Measurements from ENCODE around the gene DDIAS. TPM values are rescaled to one million over a fixed set of nuclear protein-coding genes. Genes with fewer than 3 reads are reported as not detected.
A peak's percentile ranks its signal among the peaks of the same experiment; 100 is the strongest.
"Not testable (repeated sequence)": the region's sequence is repeated elsewhere in the genome, so short reads cannot be mapped to it uniquely, and the experiment has no call there.

The DDIAS gene
- total RNA-seq, 1 experiment from 2014 or later: 58.7 TPM

DNA sequence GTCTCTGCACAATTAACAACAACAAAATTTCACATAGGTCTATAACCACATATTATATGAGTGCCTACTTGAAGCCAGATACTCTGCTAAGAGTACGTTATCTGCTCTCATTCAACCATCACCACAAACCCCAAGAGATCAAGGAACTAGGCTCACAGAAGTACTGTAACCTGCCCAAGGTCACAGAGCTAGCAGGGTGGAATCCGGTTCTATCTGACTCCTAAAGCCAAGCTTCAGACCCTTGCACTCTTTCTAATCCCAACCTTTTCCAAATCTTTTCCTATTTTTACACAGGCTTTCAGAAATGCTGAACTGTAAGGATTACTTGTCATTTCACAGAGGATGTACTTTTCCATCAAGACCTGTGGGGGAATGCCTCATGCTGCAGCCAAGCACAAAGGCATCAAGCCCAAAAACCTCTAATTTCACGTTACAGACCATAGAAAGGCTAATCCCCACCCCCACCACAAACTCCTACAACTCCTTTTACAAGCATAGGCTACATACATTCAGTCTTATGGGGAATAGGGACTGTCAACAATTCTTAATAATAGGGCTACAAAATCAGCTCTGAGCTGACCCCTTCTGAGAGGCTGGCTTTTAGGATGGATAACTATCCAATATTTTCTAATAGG lies 2.2 kb upstream of the DDIAS start:
- Histone ChIP-seq H3K4me1 (peaks cover 8% of the 10 kb centered on the region), H3K36me3 (no peaks in the 10 kb centered on the region), H3K9me3 (replicated peaks) (no peaks in the 10 kb centered on the region), H3K27ac (peak overlapping the region; percentile 77; the same call in 1 of the 2 replicates), H3K4me3 (peak overlapping the region; percentile 82), H3K27me3 (no peaks in the 10 kb centered on the region)
- peak; percentile 8 to 31 for DNase-seq

DNA sequence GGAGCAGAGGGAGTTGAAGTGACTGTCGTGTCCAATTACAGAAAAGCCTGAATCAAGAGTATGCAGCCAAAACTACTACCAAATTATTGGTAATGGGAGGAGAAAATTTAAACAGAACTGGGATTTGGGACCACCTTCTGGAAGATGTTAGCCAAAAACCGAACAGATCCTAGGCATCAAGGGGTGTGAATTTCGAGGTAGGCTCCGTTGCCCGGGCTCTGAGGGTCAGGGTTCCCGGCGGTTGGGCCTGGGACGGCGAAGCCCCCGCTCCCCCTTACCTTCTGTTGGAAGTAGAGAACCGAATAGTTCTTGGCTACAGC lies 1.6 kb upstream of the DDIAS start:
- no peaks in the 10 kb centered on the region for H3K36me3 ChIP-seq
- no peaks in the 10 kb centered on the region for H3K27me3 ChIP-seq
- H3K4me3 ChIP-seq: peak overlapping the region; percentile 82
- H3K27ac ChIP-seq: peak overlapping the region; percentile 77
- H3K4me1 ChIP-seq: peaks cover 8% of the 10 kb centered on the region
- H3K9me3 ChIP-seq (replicated peaks): no peaks in the 10 kb centered on the region
- DNase-seq: no peak

DNA sequence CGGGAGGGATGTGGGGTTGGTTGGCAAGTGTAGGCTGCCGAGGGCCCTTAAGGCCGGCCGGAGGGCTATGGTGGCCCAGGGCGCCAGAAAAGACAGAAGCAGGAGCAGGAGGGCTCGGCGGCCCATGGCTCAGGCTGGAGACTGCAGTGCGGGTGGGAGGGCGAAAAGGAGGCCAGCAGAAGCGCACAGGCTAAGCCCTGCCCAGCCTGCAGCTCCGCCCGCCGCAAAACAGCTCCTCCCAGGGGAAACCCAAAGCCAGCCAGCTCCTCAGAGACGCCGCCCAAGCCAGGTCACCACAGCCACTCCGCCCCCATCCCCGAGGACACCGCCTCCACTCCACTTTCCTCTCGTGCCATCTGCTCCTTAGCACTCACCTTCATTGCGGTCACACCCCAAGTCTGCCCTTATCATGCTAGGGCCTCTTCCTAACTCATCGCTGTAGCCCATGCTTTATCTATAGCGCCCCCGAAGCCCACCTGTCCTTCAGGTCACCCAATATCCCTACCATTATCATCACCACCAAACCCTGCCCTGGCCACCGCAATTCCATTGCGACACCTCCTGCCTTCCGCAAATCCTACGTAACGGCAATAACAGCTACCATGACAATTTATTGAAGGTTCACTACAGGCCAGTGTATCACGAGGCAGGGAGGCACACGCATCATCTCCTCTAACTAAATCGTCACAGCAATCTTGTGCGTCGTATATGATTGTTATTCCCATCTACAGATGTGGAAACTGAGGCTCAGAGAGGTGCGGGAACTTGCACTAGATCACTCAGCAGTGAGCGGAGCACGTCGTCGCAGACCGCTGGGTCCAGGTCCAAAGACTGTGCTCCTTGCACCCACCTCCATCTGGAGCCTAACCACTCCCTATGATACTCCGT lies 1.0 kb upstream of the DDIAS start, which contains the start of gene PRCP:
PRCP (minus strand) TSS at position 154 of the 888 bp plus-strand sequence; CDS start at position 126, 28 bp downstream.
- H3K36me3 ChIP-seq: no peaks in the 10 kb centered on the region
- H3K4me1 ChIP-seq: peaks cover 8% of the 10 kb centered on the region
- H3K9me3 ChIP-seq (replicated peaks): no peaks in the 10 kb centered on the region
- peak; percentile 96 to 97 for DNase-seq
- peak within 1 kb of the TSS; percentile 82 for H3K4me3 ChIP-seq
- H3K27me3 ChIP-seq: no peaks in the 10 kb centered on the region
- H3K27ac ChIP-seq: peak within 1 kb of the TSS; percentile 77

DNA sequence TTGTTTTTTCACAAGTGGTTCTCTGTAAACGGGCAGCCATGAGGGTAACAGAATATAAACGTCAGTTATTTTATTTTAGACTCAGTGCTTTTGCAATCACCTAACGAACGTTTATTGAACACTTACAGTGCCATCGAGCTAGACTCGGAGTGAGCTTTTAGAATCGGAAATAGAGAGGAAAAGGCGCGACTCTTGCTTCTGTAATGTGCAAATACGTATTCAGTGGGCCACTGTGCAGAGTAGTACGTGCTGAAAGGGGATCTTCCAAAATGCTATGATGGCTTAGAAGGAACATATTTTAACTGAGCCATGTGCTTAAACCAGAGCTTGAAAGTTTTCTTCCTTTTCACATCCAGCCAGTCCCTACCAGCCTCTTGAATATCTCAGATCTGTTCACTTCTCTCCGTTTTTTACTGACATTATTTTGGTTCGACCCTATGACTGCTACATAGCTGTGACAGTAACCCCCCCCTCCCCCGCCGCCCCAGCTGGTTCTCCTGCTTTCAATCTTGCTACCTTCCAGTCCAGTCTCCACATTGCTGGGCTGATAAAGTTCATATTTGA lies 468 bp downstream of the DDIAS start:
- Histone ChIP-seq H3K27me3 (no peaks in the 10 kb centered on the region), H3K4me1 (peaks cover 8% of the 10 kb centered on the region), H3K36me3 (no peaks in the 10 kb centered on the region), H3K27ac (peak overlapping the region; percentile 77), H3K9me3 (replicated peaks) (no peaks in the 10 kb centered on the region), H3K4me3 (peak overlapping the region; percentile 82)
- DNase-seq: no peak

DNA sequence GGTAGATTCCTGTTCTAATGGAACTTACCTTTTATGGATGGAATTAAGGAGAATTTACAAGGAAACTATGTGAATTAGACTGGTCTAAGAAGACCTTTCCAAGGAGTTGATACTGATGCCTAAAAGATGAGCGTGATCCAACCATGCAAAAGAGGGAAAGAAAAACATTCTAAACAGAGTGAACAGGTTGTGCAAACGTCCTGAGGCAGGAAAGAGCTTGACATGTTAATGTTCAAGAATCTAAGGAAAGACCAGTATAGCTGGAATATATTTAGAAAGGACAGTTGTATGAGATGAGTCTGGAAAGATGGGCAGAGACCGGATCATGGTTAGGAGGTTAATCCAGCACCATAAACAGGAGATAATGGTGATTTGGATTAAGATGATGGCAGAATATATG lies 1.3 kb downstream of the DDIAS start:
- DNase-seq: no peak
- no peaks in the 10 kb centered on the region for H3K27me3 ChIP-seq
- no peak overlapping the region for H3K27ac ChIP-seq
- peaks cover 4% of the 10 kb centered on the region for H3K4me1 ChIP-seq
- H3K36me3 ChIP-seq: no peaks in the 10 kb centered on the region
- no peaks in the 10 kb centered on the region for H3K9me3 ChIP-seq (replicated peaks)
- H3K4me3 ChIP-seq: no peak overlapping the region

DNA sequence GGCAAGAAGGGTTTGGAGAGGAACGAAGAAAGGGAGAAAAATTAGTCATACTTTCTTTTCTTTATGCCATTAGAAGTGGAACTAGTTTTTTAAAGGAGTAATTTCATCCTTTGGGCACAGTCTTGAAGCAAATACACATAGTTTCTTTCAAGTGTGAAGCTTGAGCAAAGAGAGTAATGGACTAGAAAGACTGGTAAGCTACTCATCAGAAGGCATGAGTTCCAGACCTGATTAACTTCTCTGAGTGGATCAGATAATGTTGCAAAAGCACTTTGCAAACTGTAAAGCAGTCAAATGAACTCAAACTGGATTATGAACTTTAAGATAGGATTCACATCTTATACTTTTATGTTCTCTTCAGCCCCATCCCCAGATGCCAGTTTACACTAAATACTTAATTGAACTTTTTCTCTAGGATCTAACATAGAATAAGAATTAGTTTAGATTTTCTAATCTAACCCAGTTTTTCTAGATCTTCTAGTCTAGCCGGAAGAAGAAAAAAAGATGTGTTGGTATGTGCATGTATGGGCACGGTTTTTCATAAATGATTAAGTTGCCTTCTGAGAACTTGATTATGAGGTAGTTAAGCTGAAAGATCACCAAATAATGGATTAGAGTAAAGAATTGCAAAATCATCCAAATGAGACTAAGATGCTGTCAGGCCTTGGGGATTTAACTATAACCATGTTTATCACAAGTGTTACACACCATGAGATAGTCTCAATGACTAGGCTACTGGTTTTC lies 2.5 kb downstream of the DDIAS start:
- H3K9me3 ChIP-seq (replicated peaks): no peaks in the 10 kb centered on the region
- DNase-seq: no peak
- no peak overlapping the region for H3K27ac ChIP-seq
- H3K4me3 ChIP-seq: no peak overlapping the region
- no peaks in the 10 kb centered on the region for H3K27me3 ChIP-seq
- H3K36me3 ChIP-seq: no peaks in the 10 kb centered on the region
- H3K4me1 ChIP-seq: peaks cover 3% of the 10 kb centered on the region; the same call in 1 of the 2 replicates

DNA sequence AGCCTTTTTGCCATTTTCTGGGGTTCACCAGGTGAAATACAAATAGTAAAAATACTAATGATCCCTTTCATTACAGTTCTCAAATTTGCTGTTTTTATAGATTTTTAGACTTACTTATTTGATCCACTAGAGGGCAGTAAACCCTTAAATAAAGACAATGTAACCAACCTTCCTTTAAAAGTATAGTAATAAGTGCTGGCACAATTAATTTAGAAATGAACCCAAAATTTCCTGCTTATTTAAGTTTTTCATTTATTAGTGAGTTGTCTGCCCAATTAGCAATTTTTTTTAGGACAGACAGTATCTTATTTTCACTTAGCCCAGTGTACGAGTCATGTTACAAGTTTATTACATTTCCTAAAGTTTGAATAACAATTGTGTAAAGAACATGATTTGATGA lies 4.7 kb downstream of the DDIAS start:
- H3K27ac ChIP-seq: no peak overlapping the region
- no peaks in the 10 kb centered on the region for H3K4me1 ChIP-seq
- peaks cover 5% of the 10 kb centered on the region for H3K36me3 ChIP-seq
- DNase-seq: peak in 1 of 2 experiments; percentile 63
- 0 out of 2 replicates have a peak, but pooled peaks cover 1% of the 10 kb centered on the region for H3K9me3 ChIP-seq (replicated peaks)
- H3K4me3 ChIP-seq: no peak overlapping the region
- H3K27me3 ChIP-seq: no peaks in the 10 kb centered on the region

DNA sequence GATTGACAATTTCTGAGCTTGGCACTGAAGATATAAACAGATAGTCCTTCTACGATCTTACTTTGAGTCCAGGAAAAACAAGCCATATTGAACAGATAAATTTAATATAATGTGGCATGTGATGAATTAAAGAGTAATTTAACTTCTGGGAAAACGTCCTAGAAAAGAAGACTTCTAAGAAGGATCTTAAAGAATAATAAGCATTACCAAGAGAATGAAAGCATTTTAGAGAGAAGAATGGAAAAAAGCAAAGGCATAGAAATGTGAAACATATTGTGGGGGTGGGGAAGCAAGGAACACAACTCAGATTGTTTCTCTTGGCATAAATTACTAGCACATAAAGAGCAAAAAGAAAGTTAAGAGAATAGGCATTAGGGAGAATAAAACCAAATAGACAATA lies 5.4 kb downstream of the DDIAS start:
- no peak overlapping the region for H3K27ac ChIP-seq
- no peaks in the 10 kb centered on the region for H3K4me1 ChIP-seq
- H3K9me3 ChIP-seq (replicated peaks): peaks cover 8% of the 10 kb centered on the region; the same call in 1 of the 2 replicates
- H3K36me3 ChIP-seq: peaks cover 12% of the 10 kb centered on the region
- no peak for DNase-seq
- H3K27me3 ChIP-seq: no peaks in the 10 kb centered on the region
- no peak overlapping the region for H3K4me3 ChIP-seq

DNA sequence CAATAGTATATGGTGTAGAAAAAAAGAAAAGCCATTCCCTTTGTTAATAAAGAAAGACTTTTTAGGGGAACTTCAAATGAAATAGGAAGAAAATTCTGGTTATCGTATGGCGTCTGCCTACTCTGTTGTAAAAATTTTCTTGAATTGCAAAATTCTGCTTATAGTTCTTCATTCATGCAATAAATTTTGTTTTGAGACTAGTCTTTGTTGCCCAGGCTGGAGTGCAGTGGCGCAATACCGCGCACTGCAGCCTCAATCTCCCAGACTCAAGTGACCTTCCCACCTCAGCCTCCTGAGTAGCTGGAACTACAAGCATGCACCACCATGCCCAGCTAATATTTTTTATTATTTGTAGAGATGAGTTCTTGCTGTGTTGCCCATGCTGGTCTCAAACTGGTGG lies 5.8 kb downstream of the DDIAS start:
- peaks cover 17% of the 10 kb centered on the region for H3K36me3 ChIP-seq
- H3K27ac ChIP-seq: no peak overlapping the region
- no peak overlapping the region for H3K4me3 ChIP-seq
- peaks cover 9% of the 10 kb centered on the region; the same call in 1 of the 2 replicates for H3K9me3 ChIP-seq (replicated peaks)
- H3K4me1 ChIP-seq: no peaks in the 10 kb centered on the region
- no peaks in the 10 kb centered on the region for H3K27me3 ChIP-seq
- no peak for DNase-seq

DNA sequence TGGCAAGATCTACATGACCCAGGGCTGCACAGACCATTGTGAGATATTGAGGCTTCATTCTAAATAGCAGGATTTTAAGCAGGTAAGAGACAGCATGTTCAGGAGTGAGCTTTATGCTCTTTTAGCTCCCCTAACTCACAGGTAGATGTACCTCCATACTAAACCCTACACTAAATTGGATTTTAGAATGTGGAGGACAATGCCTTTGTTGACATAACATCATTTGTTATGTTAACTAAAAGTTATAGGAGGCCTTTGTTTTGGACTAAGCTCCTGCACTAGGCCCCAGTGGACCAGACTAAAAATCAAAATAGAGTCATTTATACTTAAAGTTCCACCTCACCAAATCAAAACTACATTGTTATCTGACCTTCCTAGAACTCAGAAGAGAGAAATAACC lies 6.8 kb downstream of the DDIAS start:
- Histone ChIP-seq H3K27me3 (no peaks in the 10 kb centered on the region), H3K9me3 (replicated peaks) (peaks cover 9% of the 10 kb centered on the region; the same call in 1 of the 2 replicates), H3K4me3 (no peak overlapping the region), H3K36me3 (peaks cover 25% of the 10 kb centered on the region), H3K4me1 (no peaks in the 10 kb centered on the region), H3K27ac (no peak overlapping the region)
- DNase-seq: no peak

DNA sequence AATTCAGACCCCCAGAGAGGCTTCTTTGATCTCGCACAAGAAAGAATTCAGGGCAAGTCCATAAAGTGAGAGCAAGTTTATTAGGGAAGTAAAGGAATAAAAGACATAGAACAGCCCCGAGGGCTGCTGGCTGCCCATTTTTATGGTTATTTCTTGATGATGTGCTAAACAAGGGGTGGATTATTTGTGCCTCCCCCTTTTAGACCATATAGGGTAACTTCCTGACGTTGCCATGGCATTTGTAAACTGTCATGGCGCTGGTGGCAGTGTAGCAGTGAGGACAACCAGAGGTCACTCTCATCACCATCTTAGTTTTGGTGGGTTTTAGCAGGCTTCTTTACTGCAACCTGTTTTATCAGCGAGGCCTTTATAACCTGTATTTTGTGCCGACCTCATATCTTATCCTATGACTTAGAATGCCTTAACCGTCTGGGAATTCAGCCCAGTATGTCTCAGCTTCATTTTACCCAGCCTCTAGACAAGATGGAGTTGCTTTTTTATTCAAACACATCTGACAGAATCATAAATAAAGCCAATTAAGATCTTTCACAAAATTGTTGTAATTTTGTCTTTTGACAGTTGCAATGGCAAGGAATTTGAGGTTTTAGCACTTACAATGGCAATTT lies 7.6 kb downstream of the DDIAS start:
- H3K9me3 ChIP-seq (replicated peaks): peaks cover 9% of the 10 kb centered on the region; the same call in 1 of the 2 replicates
- no peak overlapping the region for H3K27ac ChIP-seq
- no peak overlapping the region for H3K4me3 ChIP-seq
- peaks cover 30% of the 10 kb centered on the region for H3K36me3 ChIP-seq
- H3K27me3 ChIP-seq: no peaks in the 10 kb centered on the region
- H3K4me1 ChIP-seq: no peaks in the 10 kb centered on the region
- DNase-seq: no peak

DNA sequence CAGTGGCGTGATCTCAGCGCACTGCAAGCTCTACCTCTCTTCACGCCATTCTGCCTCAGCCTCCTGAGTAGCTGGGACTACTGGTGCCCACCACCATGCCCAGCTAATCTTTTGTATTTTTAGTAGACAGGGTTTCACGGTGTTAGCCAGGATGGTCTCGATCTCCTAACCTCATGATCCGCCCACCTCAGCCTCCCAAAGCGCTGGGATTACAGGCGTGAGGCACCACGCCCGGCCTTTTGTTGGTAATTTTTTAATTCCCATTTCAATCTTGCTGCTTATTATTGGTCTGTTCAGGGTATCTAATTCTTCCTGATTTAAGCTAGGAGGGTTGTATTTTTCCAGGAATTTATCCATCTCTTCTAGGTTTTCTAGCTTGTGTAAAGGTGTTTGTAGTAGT lies 18.2 kb downstream of the DDIAS start:
- H3K9me3 ChIP-seq (replicated peaks); H3K27ac ChIP-seq; H3K4me1 ChIP-seq; H3K27me3 ChIP-seq; H3K4me3 ChIP-seq; DNase-seq: not testable (repeated sequence)
- peaks cover 56% of the 10 kb centered on the region for H3K36me3 ChIP-seq

DNA sequence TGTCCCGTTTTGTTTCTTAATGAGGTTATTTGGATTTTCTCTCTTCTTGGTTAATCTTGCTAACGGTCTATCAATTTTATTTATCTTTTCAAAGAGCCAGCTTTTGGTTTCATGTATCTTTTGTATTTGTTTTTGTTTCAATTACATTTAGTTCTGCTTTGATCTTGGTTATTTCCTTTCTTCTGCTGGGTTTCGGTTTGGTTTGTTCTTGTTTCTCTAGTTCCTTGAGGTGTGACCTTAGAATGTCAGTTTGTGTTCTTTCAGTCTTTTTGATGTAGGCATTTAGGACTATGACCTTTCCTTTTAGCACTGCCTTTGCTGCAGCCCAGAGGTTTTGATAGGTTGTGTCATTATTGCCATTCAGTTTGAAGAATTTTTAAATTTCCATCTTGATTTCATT lies 18.7 kb downstream of the DDIAS start:
- H3K27ac ChIP-seq; DNase-seq; H3K9me3 ChIP-seq (replicated peaks); H3K27me3 ChIP-seq; H3K4me1 ChIP-seq; H3K4me3 ChIP-seq: not testable (repeated sequence)
- H3K36me3 ChIP-seq: peaks cover 58% of the 10 kb centered on the region

DNA sequence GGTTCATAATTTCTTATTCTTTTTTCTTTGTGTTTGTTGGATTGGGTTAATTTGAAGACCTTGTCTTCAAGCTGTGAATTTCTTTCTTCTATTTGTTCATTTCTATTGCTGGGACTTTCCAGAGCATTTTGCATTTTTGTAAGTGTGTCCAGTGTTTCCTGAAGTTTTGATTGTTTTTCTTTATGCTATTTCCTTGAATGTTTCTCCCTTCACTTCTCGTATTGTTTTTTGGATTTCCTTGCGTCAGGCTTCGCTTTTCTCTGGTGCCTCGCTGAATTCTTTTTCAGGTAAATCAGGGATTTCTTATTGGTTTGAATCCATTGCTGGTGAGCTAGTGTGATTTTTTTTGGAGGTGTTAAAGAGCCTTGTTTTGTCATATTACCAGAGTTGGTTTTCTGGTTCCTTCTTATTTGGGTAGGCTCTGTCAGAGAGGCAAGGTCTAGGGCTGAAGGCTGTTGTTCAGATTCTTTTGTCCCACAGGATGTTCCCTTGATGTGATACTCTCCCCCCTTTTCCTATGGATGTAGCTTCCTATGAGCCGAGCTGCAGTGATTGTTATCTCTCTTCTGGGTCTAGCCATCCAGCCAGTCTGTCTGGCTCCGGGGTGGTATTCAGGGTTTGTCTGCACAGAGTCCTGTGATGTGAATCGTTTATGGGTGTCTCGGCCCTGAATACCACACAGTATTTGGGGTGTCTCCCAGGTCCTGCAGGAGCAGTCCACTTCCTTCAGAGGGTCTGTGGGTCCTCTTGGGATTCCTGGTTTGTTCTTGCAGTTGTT lies 21.0 kb downstream of the DDIAS start:
- H3K9me3 ChIP-seq (replicated peaks); H3K4me1 ChIP-seq; DNase-seq; H3K27me3 ChIP-seq; H3K4me3 ChIP-seq; H3K27ac ChIP-seq: not testable (repeated sequence)
- peaks cover 50% of the 10 kb centered on the region for H3K36me3 ChIP-seq

Measured in SJCRH30 (cell line).